ENCODE measurements around the gene TMBIM4. TPM values are rescaled to one million over a fixed set of nuclear protein-coding genes. Genes with fewer than 3 reads are reported as not detected.

Gene TMBIM4, protein sequence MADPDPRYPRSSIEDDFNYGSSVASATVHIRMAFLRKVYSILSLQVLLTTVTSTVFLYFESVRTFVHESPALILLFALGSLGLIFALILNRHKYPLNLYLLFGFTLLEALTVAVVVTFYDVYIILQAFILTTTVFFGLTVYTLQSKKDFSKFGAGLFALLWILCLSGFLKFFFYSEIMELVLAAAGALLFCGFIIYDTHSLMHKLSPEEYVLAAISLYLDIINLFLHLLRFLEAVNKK
- 68.5 and 94.6 TPM in 2 replicates for polyA plus RNA-seq (2012; rRNA removed)
- polyA plus RNA-seq (2012; cell fraction: cytosol; rRNA removed): 88.9 and 103 TPM in 2 replicates
- 22.3 and 35.3 TPM in 2 replicates for polyA plus RNA-seq (2012; cell fraction: nucleus; rRNA removed)

- POLR2A ChIA-PET: interaction anchor here (0.6 to 2.0 kb wide), 7 partner anchors 11 to 230 kb away, joined by 3 to 21 read pairs (median 7); partner anchors contain the start of genes HELB and LLPH
- 3% methylated on average over 41 of the region's 67 CpGs for WGBS (ENCODE audit: low lambda C conversion rate)
- H3K27ac ChIP-seq (ENCODE audit: low read depth in 2 of 2, low read length in 1 of 2): peak within 1 kb of the TSS; percentile 98 to 99
- TF ChIP-seq RCOR1 (IDR thresholded peaks at IDR 0.05; ENCODE audit: low read length): no peak; the same call in 1 of the 2 replicates
- peak; percentile 30; the same call in 1 of the 2 replicates for TF ChIP-seq TCF12 (IDR thresholded peaks at IDR 0.05)
- peak; percentile 40; the same call in 1 of the 2 replicates for TF ChIP-seq TEAD4 (IDR thresholded peaks at IDR 0.05; ENCODE audit: borderline replicate concordance, insufficient read depth)
- no peak for TF ChIP-seq JUND (IDR thresholded peaks at IDR 0.05)
- TF ChIP-seq, protein P1, sequence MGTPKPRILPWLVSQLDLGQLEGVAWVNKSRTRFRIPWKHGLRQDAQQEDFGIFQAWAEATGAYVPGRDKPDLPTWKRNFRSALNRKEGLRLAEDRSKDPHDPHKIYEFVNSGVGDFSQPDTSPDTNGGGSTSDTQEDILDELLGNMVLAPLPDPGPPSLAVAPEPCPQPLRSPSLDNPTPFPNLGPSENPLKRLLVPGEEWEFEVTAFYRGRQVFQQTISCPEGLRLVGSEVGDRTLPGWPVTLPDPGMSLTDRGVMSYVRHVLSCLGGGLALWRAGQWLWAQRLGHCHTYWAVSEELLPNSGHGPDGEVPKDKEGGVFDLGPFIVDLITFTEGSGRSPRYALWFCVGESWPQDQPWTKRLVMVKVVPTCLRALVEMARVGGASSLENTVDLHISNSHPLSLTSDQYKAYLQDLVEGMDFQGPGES (IDR thresholded peaks at IDR 0.05; ENCODE audit: low read depth, low read length): no peak
- TF ChIP-seq NFIC (IDR thresholded peaks at IDR 0.05; ENCODE audit: borderline replicate concordance): 0 out of 2 replicates have a peak, but pooled peaks have one; percentile 13
- no peak for TF ChIP-seq RXRA (IDR thresholded peaks at IDR 0.05; ENCODE audit: borderline replicate concordance, low read depth)
- 0 out of 2 replicates have a peak, but pooled peaks have one; percentile 3 for TF ChIP-seq USF1 (IDR thresholded peaks at IDR 0.05; ENCODE audit: borderline replicate concordance, low read depth)
- peak; percentile 78 for TF ChIP-seq GABPA (IDR thresholded peaks at IDR 0.05; ENCODE audit: low read depth)
- peak; percentile 64 for TF ChIP-seq CTCF (IDR thresholded peaks at IDR 0.05)
- peak; percentile 40 for TF ChIP-seq CHD2 (IDR thresholded peaks at IDR 0.05; ENCODE audit: low read length, partially characterized antibody)
- TF ChIP-seq, protein P2, sequence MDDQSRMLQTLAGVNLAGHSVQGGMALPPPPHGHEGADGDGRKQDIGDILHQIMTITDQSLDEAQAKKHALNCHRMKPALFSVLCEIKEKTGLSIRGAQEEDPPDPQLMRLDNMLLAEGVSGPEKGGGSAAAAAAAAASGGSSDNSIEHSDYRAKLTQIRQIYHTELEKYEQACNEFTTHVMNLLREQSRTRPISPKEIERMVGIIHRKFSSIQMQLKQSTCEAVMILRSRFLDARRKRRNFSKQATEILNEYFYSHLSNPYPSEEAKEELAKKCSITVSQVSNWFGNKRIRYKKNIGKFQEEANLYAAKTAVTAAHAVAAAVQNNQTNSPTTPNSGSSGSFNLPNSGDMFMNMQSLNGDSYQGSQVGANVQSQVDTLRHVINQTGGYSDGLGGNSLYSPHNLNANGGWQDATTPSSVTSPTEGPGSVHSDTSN (IDR thresholded peaks at IDR 0.05): no peak
- no peak for TF ChIP-seq EP300 (IDR thresholded peaks at IDR 0.05; ENCODE audit: borderline replicate concordance in 1 of 2, low read depth in 1 of 2, low read length in 1 of 2)
- TF ChIP-seq FOSL2 (IDR thresholded peaks at IDR 0.05; ENCODE audit: borderline replicate concordance, low read depth): no peak
- TF ChIP-seq SIN3A (IDR thresholded peaks at IDR 0.05; ENCODE audit: borderline replicate concordance, low read depth, low read length): peak; percentile 42; the same call in 1 of the 2 replicates
- 0 out of 2 replicates have a peak, but pooled peaks have one; percentile 36 for TF ChIP-seq FOXJ3 (CRISPR knock-in tag; IDR thresholded peaks at IDR 0.05)
- TF ChIP-seq REST (IDR thresholded peaks at IDR 0.05; ENCODE audit: low read depth, low read length): peak; percentile 19; the same call in 1 of the 2 replicates
- no peak for TF ChIP-seq FOXM1 (IDR thresholded peaks at IDR 0.05; ENCODE audit: low read depth)
- TF ChIP-seq USF2 (IDR thresholded peaks at IDR 0.05; ENCODE audit: borderline replicate concordance, low read depth, low read length): no peak
Observed at GRCh38 chr12:66169221-66170170, at the start of gene TMBIM4. Gene TMBIM4, minus strand, starts transcription at chr12:66169996. Its CDS starts 45 bp downstream, at chr12:66169951.

More at GRCh38 chr12:66169221-66170170, at the start of gene TMBIM4:
- peak; percentile 94 for DNase-seq
- Histone ChIP-seq H3K9me3 (no peaks in the 10 kb centered on the region), H3K4me2 (peak within 1 kb of the TSS; percentile 77), H3F3A (replicated peaks; ENCODE audit: insufficient read depth) (peaks cover 20% of the 10 kb centered on the region), H4K20me1 (ENCODE audit: insufficient read depth) (no peaks in the 10 kb centered on the region), H3K9me2 (no peaks in the 10 kb centered on the region), H3K27me3 (ENCODE audit: insufficient read depth) (no peaks in the 10 kb centered on the region), H3K4me3 (ENCODE audit: low read depth in 2 of 2, low read length in 1 of 2) (peak within 1 kb of the TSS; percentile 66 to 69), H3K4me1 (ENCODE audit: control insufficient read depth in 1 of 2, insufficient read depth in 2 of 2, low read depth in 1 of 2, low read length in 1 of 2) (peaks cover 4 to 6% of the 10 kb centered on the region in 2 experiments; a peak in 3 of 4 replicates), H3K79me2 (ENCODE audit: insufficient read depth) (peaks cover 43% of the 10 kb centered on the region), H2AFZ (ENCODE audit: low read depth) (peak within 1 kb of the TSS; percentile 96), H3K9ac (peak within 1 kb of the TSS; percentile 96), H3K36me3 (replicated peaks in 1 of 2; ENCODE audit: control insufficient read depth in 1 of 2, insufficient read depth in 2 of 2, low read length in 1 of 2) (peaks cover 0 to 25% of the 10 kb centered on the region in 2 experiments)
- CTCF ChIA-PET: interaction anchor here (0.6 to 2.3 kb wide), 17 partner anchors 10 to 434 kb away, joined by 3 to 19 read pairs (median 5); partner anchors contain the start of gene IRAK3
